CD8-positive, alpha-beta memory T cell (primary cell): Measurements from ENCODE around the gene GAL3ST3. TPM values are rescaled to one million over a fixed set of nuclear protein-coding genes. Genes with fewer than 3 reads are reported as not detected.
"Not testable (repeated sequence)": the region's sequence is repeated elsewhere in the genome, so short reads cannot be mapped to it uniquely, and the experiment has no call there.

Experiments
- CTCF ChIA-PET: fragments of 350-600 bp; sonication (Branson Sonifier 250); formaldehyde crosslinking; loops from one replicate; lab custom pipeline; 2021; ENCODE audit warnings: antibody characterized with exemption; lab: Charles Lee
- POLR2A ChIA-PET: fragments of 350-600 bp; sonication (Branson Sonifier 250); formaldehyde crosslinking; loops from one replicate; lab custom pipeline; 2021; ENCODE audit warnings: antibody characterized with exemption; lab: Charles Lee
- DNase-seq, 5 donors: peaks; one replicate each; pipeline versions ENCODE4 v3.0.0 to v3.0.0-alpha.2; 2020 to 2022; ENCODE audit warnings: mixed read lengths in 1 of 5
- H3K27ac ChIP-seq: one replicate; pipeline ENCODE4 v1.7.0; 2013; ENCODE audit warnings: low read depth, mild to moderate bottlenecking, low read length, moderate library complexity
- H3K27me3 ChIP-seq: 2 replicates; pipeline ENCODE4 v1.7.0; 2013; ENCODE audit warnings: low read length, mild to moderate bottlenecking; ENCODE audit not compliant: insufficient read depth, poor library complexity, severe bottlenecking
- H3K36me3 ChIP-seq: 2 replicates; pipeline ENCODE4 v1.7.0; 2013; ENCODE audit warnings: mild to moderate bottlenecking, low read length, moderate library complexity; ENCODE audit not compliant: insufficient read depth
- H3K4me1 ChIP-seq: 2 replicates; pipeline ENCODE4 v1.7.0; 2013; ENCODE audit warnings: mild to moderate bottlenecking, low read length, moderate library complexity; ENCODE audit not compliant: insufficient read depth
- H3K4me3 ChIP-seq: 2 replicates; pipeline ENCODE4 v1.7.0; 2013; ENCODE audit warnings: mild to moderate bottlenecking, low read length
- H3K9me3 ChIP-seq: 2 replicates; pipeline ENCODE4 v1.7.0; 2013; ENCODE audit warnings: mild to moderate bottlenecking, low read length
- H3K27ac Mint-ChIP-seq, 8 donors: one replicate each; pipeline ENCODE4 v1.8.0; 2020 to 2021; ENCODE audit warnings: mixed read lengths in 8 of 8, mild to moderate bottlenecking in 6 of 8, inconsistent platforms in 3 of 8, moderate library complexity in 3 of 8
- H3K27me3 Mint-ChIP-seq, 2 donors: one replicate each; pipeline ENCODE4 v1.8.0; 2020 to 2021; ENCODE audit warnings: mixed read lengths in 2 of 2, mild to moderate bottlenecking in 1 of 2, moderate library complexity in 1 of 2
- H3K36me3 Mint-ChIP-seq, 3 donors: one replicate each; pipeline ENCODE4 v1.8.0; 2020 to 2021; ENCODE audit warnings: mixed read lengths in 3 of 3, inconsistent platforms in 1 of 3, mild to moderate bottlenecking in 1 of 3
- H3K4me1 Mint-ChIP-seq, 3 donors: one replicate each; pipeline ENCODE4 v1.8.0; 2020 to 2021; ENCODE audit warnings: mixed read lengths in 3 of 3, inconsistent platforms in 1 of 3, mild to moderate bottlenecking in 1 of 3
- H3K4me3 Mint-ChIP-seq, 7 donors: one replicate each; pipeline ENCODE4 v1.8.0; 2020 to 2021; ENCODE audit warnings: mixed read lengths in 7 of 7, mild to moderate bottlenecking in 6 of 7, moderate library complexity in 4 of 7, inconsistent platforms in 2 of 7
- H3K9me3 Mint-ChIP-seq, 5 donors: one replicate each; pipeline ENCODE4 v1.8.0; 2020 to 2022; ENCODE audit warnings: mixed read lengths in 5 of 5, mild to moderate bottlenecking in 3 of 5, moderate library complexity in 2 of 5, inconsistent platforms in 1 of 5
- polyA plus RNA-seq: library from polyadenylated mRNA; unstranded; fragments of 300-500 nt; fragmentation: Illumina TruSeq; gene quantifications from one replicate; pipeline ENCODE4 v1.2.3, GENCODE V29; 2021
- total RNA-seq, 2 experiments: library from RNA; stranded (reverse); gene quantifications; one replicate each; pipeline ENCODE4 v1.2.3, GENCODE V29; 2021

GAL3ST3 gene
- total and polyA plus RNA-seq, 3 experiments from 2014 or later, result not detected

- DNase-seq, POLR2A ChIA-PET, H3K9me3 ChIP-seq, H3K27ac ChIP-seq, H3K36me3 ChIP-seq, H3K4me1 ChIP-seq, H3K36me3 Mint-ChIP-seq, H3K4me3 ChIP-seq, H3K4me1 Mint-ChIP-seq, H3K9me3 Mint-ChIP-seq: not testable (repeated sequence)
- H3K27me3 Mint-ChIP-seq, result peaks cover 16 to 28% of the 10 kb centered on the region in 2 donors
- H3K27ac Mint-ChIP-seq, result peak overlapping the region in 1 of 8 donors; percentile 38
- CTCF ChIA-PET, result interaction anchor here (1.3 to 5.6 kb wide), 2 partner anchors 12 to 120 kb away, joined by 3 to 22 read pairs; partner anchors contain the start of gene CCDC85B
- peak overlapping the region in 1 of 7 donors; percentile 52 for H3K4me3 Mint-ChIP-seq
- peaks cover 16% of the 10 kb centered on the region for H3K27me3 ChIP-seq
Measured at GRCh38 chr11:66010036-66010435, 38.9 kb downstream of the GAL3ST3 start.

DNA sequence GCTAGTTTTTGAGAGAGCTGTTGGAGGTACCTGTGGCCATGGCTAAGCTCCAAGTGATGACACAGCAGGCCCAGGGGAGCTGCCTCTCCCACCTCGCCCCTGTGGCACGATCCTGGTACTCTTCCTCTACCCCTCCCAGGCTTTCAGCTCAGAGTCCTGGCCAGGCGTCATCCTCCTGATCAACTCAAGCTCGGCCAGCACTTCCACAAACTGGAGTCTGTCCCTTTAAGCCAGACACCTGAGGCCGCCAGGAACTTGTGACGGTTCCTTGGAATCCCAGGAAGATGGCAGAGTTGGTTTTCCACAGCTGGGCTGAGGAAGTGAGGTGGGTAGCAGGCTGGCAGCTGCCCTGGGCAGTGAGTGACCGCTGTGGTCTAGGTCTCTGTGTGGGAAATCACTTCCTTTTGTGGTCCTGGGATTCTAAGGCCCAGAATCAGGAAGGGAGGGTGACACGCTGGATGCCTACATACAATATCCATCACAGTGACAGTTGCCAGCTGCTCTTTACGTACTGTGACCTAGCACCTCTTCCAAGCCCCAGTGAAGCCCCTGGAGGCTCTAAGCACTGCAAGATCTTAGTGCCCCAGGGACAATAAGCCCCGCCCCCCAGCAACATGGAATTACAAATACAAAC is 40.4 kb downstream of the GAL3ST3 start:
- H3K27me3 Mint-ChIP-seq, result peaks cover 12 to 24% of the 10 kb centered on the region in 2 donors
- CTCF ChIA-PET, result interaction anchor here (0.7 to 1.4 kb wide), 4 partner anchors 9 to 36 kb away, joined by 3 to 5 read pairs (median 4); no protein-coding TSS in a partner anchor

DNA sequence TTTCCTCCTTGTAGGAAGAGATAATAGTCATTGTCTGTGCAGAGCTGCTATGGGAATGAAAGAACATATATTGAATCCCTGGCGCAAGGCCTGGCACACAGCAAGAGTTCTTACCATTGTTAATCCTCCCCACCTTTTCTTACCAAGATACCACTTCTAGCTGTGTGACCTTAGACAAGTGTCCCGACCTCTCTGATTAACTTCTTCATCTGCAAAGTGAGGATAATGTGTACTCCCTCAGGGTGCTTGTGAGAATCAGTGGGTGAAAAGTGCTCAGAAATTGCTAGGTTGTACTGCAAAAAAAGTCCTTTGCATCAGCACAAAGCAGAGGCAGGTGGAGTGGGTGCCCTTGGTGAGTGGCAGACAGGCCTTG is 40.9 kb downstream of the GAL3ST3 start:
- Mint-ChIP-seq H3K36me3 (peaks cover 0 to 14% (median 0%) of the 10 kb centered on the region in 3 donors), H3K9me3 (no peaks in the 10 kb centered on the region), H3K27me3 (peaks cover 9 to 19% of the 10 kb centered on the region in 2 donors), H3K27ac (peak overlapping the region in 1 of 8 donors; percentile 56), H3K4me3 (no peak overlapping the region), H3K4me1 (peaks cover 7 to 11% (median 7%) of the 10 kb centered on the region in 3 donors)
- no peak overlapping the region for H3K27ac ChIP-seq
- ChIA-PET CTCF (interaction anchor here (1.1 to 1.4 kb wide), 3 partner anchors 9 to 36 kb away, joined by 3 to 5 read pairs (median 4); no protein-coding TSS in a partner anchor), POLR2A (no interaction called here)
- H3K27me3 ChIP-seq, result peaks cover 13% of the 10 kb centered on the region
- peaks cover 4% of the 10 kb centered on the region for H3K4me1 ChIP-seq
- no peak for DNase-seq
- no peaks in the 10 kb centered on the region for H3K9me3 ChIP-seq
- H3K36me3 ChIP-seq, result peaks cover 11% of the 10 kb centered on the region
- no peak overlapping the region for H3K4me3 ChIP-seq

More for the DNA sequence above, 40.4 kb downstream of the GAL3ST3 start:
- H3K9me3 Mint-ChIP-seq, result no peaks in the 10 kb centered on the region
- peaks cover 16% of the 10 kb centered on the region for H3K27me3 ChIP-seq
- peak overlapping the region in 2 of 8 donors; percentile 56 to 65 for H3K27ac Mint-ChIP-seq
- no peaks in the 10 kb centered on the region for H3K9me3 ChIP-seq
- H3K4me3 ChIP-seq, result no peak overlapping the region
- H3K36me3 ChIP-seq, result peaks cover 11% of the 10 kb centered on the region
- POLR2A ChIA-PET, result no interaction called here
- no peak for DNase-seq
- H3K36me3 Mint-ChIP-seq, result peaks cover 0 to 12% (median 0%) of the 10 kb centered on the region in 3 donors
- no peaks in the 10 kb centered on the region for H3K4me1 ChIP-seq
- peaks cover 2 to 6% (median 2%) of the 10 kb centered on the region in 3 donors for H3K4me1 Mint-ChIP-seq
- H3K4me3 Mint-ChIP-seq, result no peak overlapping the region
- H3K27ac ChIP-seq, result no peak overlapping the region

GRCh38 chr11:66007201-66007634 is 41.7 kb downstream of the GAL3ST3 start:
- Histone ChIP-seq H3K9me3 (no peaks in the 10 kb centered on the region), H3K27ac (no peak overlapping the region), H3K27me3 (peaks cover 7% of the 10 kb centered on the region), H3K4me3 (no peak overlapping the region), H3K4me1 (peaks cover 8% of the 10 kb centered on the region), H3K36me3 (peaks cover 11% of the 10 kb centered on the region)
- ChIA-PET CTCF (interaction anchor here (1.2 kb wide), 1 partner anchor 15 kb away, joined by 5 read pairs; no protein-coding TSS in a partner anchor), POLR2A (no interaction called here)
- H3K4me3 Mint-ChIP-seq, result no peak overlapping the region
- peaks cover 0 to 20% (median 0%) of the 10 kb centered on the region in 3 donors for H3K36me3 Mint-ChIP-seq
- peaks cover 5 to 12% of the 10 kb centered on the region in 2 donors for H3K27me3 Mint-ChIP-seq
- H3K9me3 Mint-ChIP-seq, result no peaks in the 10 kb centered on the region
- H3K27ac Mint-ChIP-seq, result peak overlapping the region in 1 of 8 donors; percentile 38
- DNase-seq, result no peak
- peaks cover 13 to 19% (median 15%) of the 10 kb centered on the region in 3 donors for H3K4me1 Mint-ChIP-seq

GRCh38 chr11:66006891-66007176 is 42.1 kb downstream of the GAL3ST3 start:
- H3K4me1 Mint-ChIP-seq, result peaks cover 17 to 23% (median 19%) of the 10 kb centered on the region in 3 donors
- H3K36me3 Mint-ChIP-seq, result peaks cover 0 to 23% (median 0%) of the 10 kb centered on the region in 3 donors
- H3K4me3 Mint-ChIP-seq, result peak overlapping the region in 1 of 7 donors; percentile 61
- peaks cover 5 to 10% of the 10 kb centered on the region in 2 donors for H3K27me3 Mint-ChIP-seq
- peaks cover 11% of the 10 kb centered on the region for H3K36me3 ChIP-seq
- ChIA-PET CTCF (no interaction called here), POLR2A (no interaction called here)
- H3K27me3 ChIP-seq, result peaks cover 4% of the 10 kb centered on the region
- H3K27ac Mint-ChIP-seq, result peak overlapping the region in 2 of 8 donors; percentile 22 to 92
- no peak overlapping the region for H3K27ac ChIP-seq
- H3K9me3 Mint-ChIP-seq, result no peaks in the 10 kb centered on the region
- H3K9me3 ChIP-seq, result no peaks in the 10 kb centered on the region
- no peak for DNase-seq
- H3K4me3 ChIP-seq, result no peak overlapping the region
- H3K4me1 ChIP-seq, result peaks cover 8% of the 10 kb centered on the region

- no peaks in the 10 kb centered on the region for H3K9me3 Mint-ChIP-seq
- H3K27ac Mint-ChIP-seq, result peak overlapping the region in 2 of 8 donors; percentile 22 to 92
- peaks cover 22 to 28% (median 24%) of the 10 kb centered on the region in 3 donors for H3K4me1 Mint-ChIP-seq
- ChIA-PET POLR2A (no interaction called here), CTCF (no interaction called here)
- Histone ChIP-seq H3K4me1 (peaks cover 9% of the 10 kb centered on the region), H3K27me3 (peaks cover under 1% of the 10 kb centered on the region), H3K4me3 (no peak overlapping the region), H3K27ac (no peak overlapping the region), H3K9me3 (no peaks in the 10 kb centered on the region), H3K36me3 (peaks cover 11% of the 10 kb centered on the region)
- peak overlapping the region in 1 of 7 donors; percentile 61 for H3K4me3 Mint-ChIP-seq
- H3K36me3 Mint-ChIP-seq, result peaks cover 0 to 28% (median 0%) of the 10 kb centered on the region in 3 donors
- peaks cover 5 to 6% of the 10 kb centered on the region in 2 donors for H3K27me3 Mint-ChIP-seq
- DNase-seq, result no peak
Measured at GRCh38 chr11:66006134-66006890, 42.6 kb downstream of the GAL3ST3 start.

GRCh38 chr11:66004186-66004585 is 44.8 kb downstream of the GAL3ST3 start:
- CTCF ChIA-PET, result no interaction called here
- peak overlapping the region in 3 of 8 donors; percentile 73 to 95 (median 90) for H3K27ac Mint-ChIP-seq

More at GRCh38 chr11:66004186-66004585, 44.8 kb downstream of the GAL3ST3 start:
- Histone ChIP-seq H3K4me3 (no peak overlapping the region), H3K4me1 (peaks cover 20% of the 10 kb centered on the region), H3K9me3 (no peaks in the 10 kb centered on the region), H3K27ac (no peak overlapping the region), H3K36me3 (peaks cover 22% of the 10 kb centered on the region), H3K27me3 (no peaks in the 10 kb centered on the region)
- Mint-ChIP-seq H3K9me3 (no peaks in the 10 kb centered on the region), H3K36me3 (peaks cover 0 to 44% (median 0%) of the 10 kb centered on the region in 3 donors), H3K27me3 (peaks cover 0 to 3% of the 10 kb centered on the region in 2 donors), H3K4me3 (peak overlapping the region in 6 of 7 donors; percentile 39 to 97 (median 60)), H3K4me1 (peaks cover 32 to 45% (median 42%) of the 10 kb centered on the region in 3 donors)
- no peak for DNase-seq
- POLR2A ChIA-PET, result no interaction called here
